K562 (cell line): ENCODE data around the gene TSPAN15. TPM values are rescaled to one million over a fixed set of nuclear protein-coding genes. Genes with fewer than 3 reads are reported as not detected.

ENCODE experiments used
- ATAC-seq: fragments of 200-7000 bp; cut with Tn5 transposase; 3 replicates; pipeline ENCODE4 v1.9.1; 2020; ENCODE audit warnings: moderate library complexity
- BruUV-seq: library from RNA; stranded (reverse); fragments of 400-500 nt; replicated peaks from 2 replicates; lab custom pipeline; 2021; lab: Mats Ljungman, UMichigan
- CTCF ChIA-PET: fragments of 300-600 bp; formaldehyde crosslinking; extraction: SDS; loops from one replicate; lab custom pipeline; 2021; ENCODE audit warnings: low intra/inter-chr PET ratio; lab: Yijun Ruan, JAX
- POLR2A ChIA-PET: fragments of 300-600, 350-650 bp; sonication (Branson Sonifier 250); formaldehyde crosslinking; extraction: SDS; loops from one replicate; lab custom pipeline; 2021; ENCODE audit warnings: antibody characterized with exemption, inconsistent platforms; lab: Yijun Ruan, JAX
- DNase-seq, 4 experiments: peaks; one replicate each; pipeline versions ENCODE4 v3.0.0 to v3.0.0-alpha.2; 2011 to 2018; ENCODE audit warnings: low spot score in 3 of 4, mixed read lengths in 3 of 4; ENCODE audit errors: extremely low read depth in 1 of 4
- FAIRE-seq: peaks from 2 replicates; lab custom pipeline; 2011; peaks lifted over from hg19 to GRCh38; lab: Jason Lieb, UNC
- H2AFZ ChIP-seq: 2 replicates; pipeline ENCODE4 v1.6.0; 2011; ENCODE audit warnings: low read depth, low read length, control low read depth, inconsistent platforms
- H3K27ac ChIP-seq: fragments of 200-600 bp; 3 replicates; pipeline ENCODE4 v1.8.0; 2011; ENCODE audit warnings: low read depth, mild to moderate bottlenecking, control low read depth, inconsistent platforms, low read length, moderate library complexity, mixed read lengths; ENCODE audit errors: extremely low read depth
- H3K27me3 ChIP-seq, 2 experiments: fragments of 300-600 bp in 1 of 2; 2 replicates in 1 of 2; 3 replicates in 1 of 2; pipeline versions ENCODE4 v1.6.0 to v1.8.0; 2011; ENCODE audit warnings: inconsistent platforms in 2 of 2, low read length in 2 of 2, mild to moderate bottlenecking in 1 of 2, mixed read lengths in 1 of 2, moderate library complexity in 1 of 2; ENCODE audit not compliant: control insufficient read depth in 2 of 2, insufficient read depth in 2 of 2
- H3K36me3 ChIP-seq: fragments of 300-600 bp; 3 replicates; pipeline ENCODE4 v1.8.0; 2011; ENCODE audit warnings: mild to moderate bottlenecking, low read length, inconsistent platforms; ENCODE audit not compliant: control insufficient read depth, insufficient read depth
- H3K4me1 ChIP-seq, 2 experiments: fragments of 200-600 bp in 1 of 2; replicated peaks in 1 of 2; 2 replicates in 1 of 2; 3 replicates in 1 of 2; pipeline versions ENCODE4 v1.5.1 to v1.8.0; 2011; ENCODE audit warnings: inconsistent platforms in 2 of 2, low read length in 2 of 2, mild to moderate bottlenecking in 1 of 2, mixed read lengths in 1 of 2, moderate library complexity in 1 of 2; ENCODE audit not compliant: control insufficient read depth in 2 of 2, insufficient read depth in 2 of 2
- H3K4me2 ChIP-seq: 2 replicates; pipeline ENCODE4 v1.6.1; 2011; ENCODE audit warnings: low read length, control low read depth, inconsistent platforms, mixed read lengths; ENCODE audit not compliant: insufficient read depth
- H3K4me3 ChIP-seq: fragments of 200-600 bp; sonication (generic), shearing (Covaris generic); 2 replicates; pipeline ENCODE4 v1.5.1; 2016; ENCODE audit warnings: control low read depth, inconsistent platforms
- H3K79me2 ChIP-seq: fragments of 200-600 bp; 3 replicates; pipeline ENCODE4 v1.8.0; 2011; ENCODE audit warnings: low read length, inconsistent platforms; ENCODE audit not compliant: control insufficient read depth, insufficient read depth
- H3K9ac ChIP-seq, 2 experiments: 2 replicates each; pipeline versions ENCODE4 v1.6.0 to v1.6.1; 2011; ENCODE audit warnings: low read depth in 2 of 2, low read length in 2 of 2, control low read depth in 1 of 2, inconsistent platforms in 1 of 2, mild to moderate bottlenecking in 1 of 2, mixed read lengths in 1 of 2; ENCODE audit not compliant: insufficient read depth in 1 of 2
- H3K9me1 ChIP-seq: one replicate; pipeline ENCODE4 v1.6.0; 2011; ENCODE audit warnings: inconsistent platforms, mild to moderate bottlenecking, low read length, moderate library complexity; ENCODE audit not compliant: control insufficient read depth, insufficient read depth
- H3K9me3 ChIP-seq: replicated peaks from 2 replicates; pipeline ENCODE4 v1.5.1; 2011; ENCODE audit warnings: low read depth, low read length, inconsistent platforms; ENCODE audit not compliant: control insufficient read depth, insufficient read depth
- H4K20me1 ChIP-seq: replicated peaks from 2 replicates; pipeline ENCODE4 v1.6.1; 2011; ENCODE audit warnings: low read length, inconsistent platforms, mixed read lengths; ENCODE audit not compliant: control insufficient read depth, insufficient read depth
- WGBS: fragments of 100-300 bp; shearing (Covaris generic); methylation state at CpG from one replicate; pipeline ENCODE4 v1.1.6; 2016; ENCODE audit warnings: low coverage, mixed read lengths; ENCODE audit not compliant: insufficient coverage; ENCODE audit errors: missing lambda C conversion rate; 5-methylcytosine and 5-hydroxymethylcytosine counted together
- in situ Hi-C: fragments of 300-500 bp; cut with MboI; formaldehyde crosslinking; loops from 4 replicates; pipeline ENCODE4 v1.15.0; 2018; ENCODE audit warnings: inconsistent platforms, mixed read lengths
- intact Hi-C: fragments of 100-400 bp; cut with micrococcal nuclease; formaldehyde crosslinking; loops from 2 replicates; pipeline ENCODE4 v1.14.2; 2022
- polyA plus RNA-seq, 8 experiments: library from polyadenylated mRNA; depleted of rRNA in 4 of 8; stranded (reverse) in 5 of 8; unstranded in 3 of 8; fragments of >200 nt; fragmentation: Nextera tagmentation in 2 of 8; fragmentation: Illumina TruSeq in 1 of 8; extraction: Ambion mirVana in 2 of 8; extraction: Trizol in 1 of 8; gene quantifications; 2 replicates each; pipeline versions ENCODE4 v1.2.1 to v1.2.3, GENCODE V29; 2011 to 2014; ENCODE audit warnings: inconsistent platforms in 1 of 8, missing spikeins in 1 of 8
- total RNA-seq, 7 experiments: library from RNA; depleted of rRNA in 6 of 7; stranded (reverse); fragments of >200 nt in 6 of 7; fragmentation: Illumina TruSeq in 2 of 7; extraction: Trizol in 2 of 7; gene quantifications; 2 replicates each; pipeline versions ENCODE4 v1.2.1 to v1.2.3, GENCODE V29; 2011 to 2021; ENCODE audit warnings: low replicate concordance in 1 of 7
- TF ChIP-seq, protein P1 (sequence below): fragments of 450-650 bp; conservative IDR thresholded peaks from 2 replicates; pipeline ENCODE4 v1.6.1; 2016; ENCODE audit warnings: missing genetic modification characterization, low read depth, mild to moderate bottlenecking, control low read depth, missing compliant biosample characterization

The TSPAN15 gene
- total and polyA plus RNA-seq, 9 of the 15 experiments (the other 6 are each of a cell fraction or from before 2014, with no cell fraction given), result 0.33 to 1.0 (median 0.45) TPM; not detected in 2

- no peak overlapping the region for H2AFZ ChIP-seq
- H4K20me1 ChIP-seq, result no peaks in the 10 kb centered on the region; the same call in 1 of the 2 replicates
- H3K27me3 ChIP-seq, result peaks cover 20 to 37% of the 10 kb centered on the region in 2 experiments; a peak in 4 of 5 replicates
- FAIRE-seq, result peak; percentile 51
- TF ChIP-seq, protein P1, sequence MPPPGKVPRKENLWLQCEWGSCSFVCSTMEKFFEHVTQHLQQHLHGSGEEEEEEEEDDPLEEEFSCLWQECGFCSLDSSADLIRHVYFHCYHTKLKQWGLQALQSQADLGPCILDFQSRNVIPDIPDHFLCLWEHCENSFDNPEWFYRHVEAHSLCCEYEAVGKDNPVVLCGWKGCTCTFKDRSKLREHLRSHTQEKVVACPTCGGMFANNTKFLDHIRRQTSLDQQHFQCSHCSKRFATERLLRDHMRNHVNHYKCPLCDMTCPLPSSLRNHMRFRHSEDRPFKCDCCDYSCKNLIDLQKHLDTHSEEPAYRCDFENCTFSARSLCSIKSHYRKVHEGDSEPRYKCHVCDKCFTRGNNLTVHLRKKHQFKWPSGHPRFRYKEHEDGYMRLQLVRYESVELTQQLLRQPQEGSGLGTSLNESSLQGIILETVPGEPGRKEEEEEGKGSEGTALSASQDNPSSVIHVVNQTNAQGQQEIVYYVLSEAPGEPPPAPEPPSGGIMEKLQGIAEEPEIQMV (tag), result no peak
- TF ChIP-seq, all 486 proteins: peak for 0
- Histone ChIP-seq H3K36me3 (no peaks in the 10 kb centered on the region), H3K9me1 (no peaks in the 10 kb centered on the region), H3K9me3 (no peaks in the 10 kb centered on the region), H3K4me3 (no peak overlapping the region), H3K9ac (no peak overlapping the region), H3K4me1 (peaks cover 24 to 28% of the 10 kb centered on the region in 2 experiments), H3K4me2 (no peak overlapping the region), H3K27ac (no peak overlapping the region), H3K79me2 (no peaks in the 10 kb centered on the region)
- ChIA-PET POLR2A (interaction anchor here (0.7 to 1.4 kb wide), 2 partner anchors 14 to 830 kb away, joined by 3 read pairs; no protein-coding TSS in a partner anchor), CTCF (interaction anchor here (1.0 to 2.5 kb wide), 3 partner anchors 175 to 407 kb away, joined by 3 to 10 read pairs (median 4); no protein-coding TSS in a partner anchor)
- no peak for DNase-seq
- no peak for ATAC-seq
- intact Hi-C loops (loop anchor here (5.0 kb wide), 3 partner anchors 320 to 425 kb away; partner anchors contain the start of gene KIFBP), in situ Hi-C loops (loop anchor here (5.0 kb wide), 1 partner anchor 395 kb away; no protein-coding TSS in a partner anchor)
- WGBS, result 25% methylated on average over 3 of the region's 3 CpGs
- no TSS peak for BruUV-seq
These were observed 39.0 kb upstream of the TSPAN15 start for GRCh38 chr10:69412232-69412790.
